GM23248 (cell line): Measurements from ENCODE around the gene HS6ST1. TPM values are rescaled to one million over a fixed set of nuclear protein-coding genes. Genes with fewer than 3 reads are reported as not detected.

Experiments
- DNase-seq: peaks from one replicate; pipeline ENCODE4 v3.0.0-alpha.2; 2015
- H2AFZ ChIP-seq: fragments of 200-600 bp; sonication (generic); 2 replicates; pipeline ENCODE4 v1.6.1; 2016; ENCODE audit warnings: antibody characterized with exemption
- H3F3A ChIP-seq: fragments of 200-600 bp; sonication (generic); 2 replicates; pipeline ENCODE4 v1.6.1; 2016; ENCODE audit warnings: mild to moderate bottlenecking, antibody characterized with exemption, mixed run types; ENCODE audit not compliant: insufficient read depth
- H3K27ac ChIP-seq: fragments of 200-600 bp; sonication (generic); 2 replicates; pipeline ENCODE4 v1.5.1; 2016; ENCODE audit warnings: mild to moderate bottlenecking
- H3K27me3 ChIP-seq: fragments of 200-600 bp; sonication (generic); replicated peaks from 2 replicates; pipeline ENCODE4 v1.6.1; 2016; ENCODE audit warnings: mild to moderate bottlenecking; ENCODE audit not compliant: insufficient read depth
- H3K36me3 ChIP-seq: fragments of 200-600 bp; sonication (generic); 2 replicates; pipeline ENCODE4 v1.6.1; 2016; ENCODE audit warnings: low read depth, mild to moderate bottlenecking
- H3K4me1 ChIP-seq: fragments of 200-600 bp; sonication (generic); 2 replicates; pipeline ENCODE4 v1.6.1; 2016; ENCODE audit warnings: mild to moderate bottlenecking; ENCODE audit not compliant: insufficient read depth
- H3K4me2 ChIP-seq: fragments of 200-600 bp; sonication (generic); one replicate; pipeline ENCODE4 v1.6.1; 2016; ENCODE audit warnings: mild to moderate bottlenecking; ENCODE audit not compliant: unreplicated experiment
- H3K4me3 ChIP-seq: fragments of 200-600 bp; sonication (generic); 2 replicates; pipeline ENCODE4 v1.5.1; 2016; ENCODE audit warnings: mild to moderate bottlenecking
- H3K79me2 ChIP-seq: fragments of 200-600 bp; sonication (generic); 2 replicates; pipeline ENCODE4 v1.6.1; 2016; ENCODE audit warnings: mild to moderate bottlenecking; ENCODE audit not compliant: insufficient read depth
- H3K9ac ChIP-seq: fragments of 200-600 bp; sonication (generic); 2 replicates; pipeline ENCODE4 v1.6.1; 2016; ENCODE audit warnings: mild to moderate bottlenecking
- H3K9me2 ChIP-seq: fragments of 200-600 bp; sonication (generic); 2 replicates; pipeline ENCODE4 v1.6.1; 2016; ENCODE audit warnings: mixed run types, mild to moderate bottlenecking, moderate library complexity; ENCODE audit not compliant: insufficient read depth
- H3K9me3 ChIP-seq: fragments of 200-600 bp; sonication (generic); one replicate; pipeline ENCODE4 v1.6.1; 2017; ENCODE audit warnings: low read depth
- H4K20me1 ChIP-seq: fragments of 200-600 bp; sonication (generic); 2 replicates; pipeline ENCODE4 v1.6.0; 2016; ENCODE audit not compliant: insufficient read depth
- EZH2 ChIP-seq: fragments of 200-600 bp; sonication (generic); IDR thresholded peaks from 2 replicates; pipeline ENCODE4 v1.6.1; 2018; ENCODE audit warnings: antibody characterized with exemption, mild to moderate bottlenecking; ENCODE audit not compliant: insufficient read depth, poor library complexity, severe bottlenecking
- EZH2phosphoT487 ChIP-seq: fragments of 200-600 bp; sonication (generic); IDR thresholded peaks from 2 replicates; pipeline ENCODE4 v1.6.1; 2018; ENCODE audit warnings: antibody characterized with exemption, moderate library complexity, mild to moderate bottlenecking, low read depth; ENCODE audit not compliant: insufficient read depth
- WGBS, 2 experiments: methylation state at CpG; one replicate each; pipeline ENCODE4 v1.1.6; 2015 to 2017; ENCODE audit warnings: low lambda C conversion rate in 2 of 2, low coverage in 1 of 2; ENCODE audit errors: missing lambda C conversion rate in 2 of 2; 5-methylcytosine and 5-hydroxymethylcytosine counted together
- in situ Hi-C: fragments of 300-500 bp; cut with MboI; formaldehyde crosslinking; loops from 2 replicates; pipeline ENCODE4 v1.15.0; 2020
- polyA plus RNA-seq: library from polyadenylated mRNA; unstranded; fragments of >200 nt; fragmentation: Nextera tagmentation; extraction: Ambion mirVana; gene quantifications from 2 replicates; pipeline ENCODE4 v1.2.1, GENCODE V29; 2016
- total RNA-seq: library from RNA; depleted of rRNA; stranded (reverse); fragments of >200 nt; shearing (Covaris generic); gene quantifications from 2 replicates; pipeline ENCODE4 v1.2.3, GENCODE V29; 2014

HS6ST1 gene
- total and polyA plus RNA-seq, 2 experiments from 2014 or later, result 3.3 to 27.3 TPM

- DNase-seq, result no peak
- H3K4me1 ChIP-seq, result peaks cover 40% of the 10 kb centered on the region
- 94 to 100% methylated on average over 5 of the region's 5 CpGs for WGBS, 2 experiments
Observed at GRCh38 chr2:128304330-128304714, 14.3 kb downstream of the HS6ST1 start.

GRCh38 chr2:128303911-128304310 is 14.8 kb downstream of the HS6ST1 start:
- Histone ChIP-seq H3K4me1 (peaks cover 40% of the 10 kb centered on the region), H3K27me3 (no peaks in the 10 kb centered on the region), H3K4me2 (no peak overlapping the region), H3K36me3 (no peaks in the 10 kb centered on the region), H3K9me3 (no peaks in the 10 kb centered on the region), H3K79me2 (peaks cover 52% of the 10 kb centered on the region), H2AFZ (no peak overlapping the region), H4K20me1 (no peaks in the 10 kb centered on the region), H3F3A (peaks cover 8% of the 10 kb centered on the region; the same call in 1 of the 2 replicates), H3K9ac (no peak overlapping the region), H3K27ac (no peak overlapping the region), H3K4me3 (no peak overlapping the region), H3K9me2 (no peaks in the 10 kb centered on the region)
- no peak for DNase-seq
- TF ChIP-seq EZH2phosphoT487 (no peak), EZH2 (no peak)
- in situ Hi-C loops, result no loop called here
- WGBS, 2 experiments, result 86 to 92% methylated on average over 8 of the region's 8 CpGs

More at GRCh38 chr2:128304330-128304714, 14.3 kb downstream of the HS6ST1 start:
- Histone ChIP-seq H3K9me2 (no peaks in the 10 kb centered on the region), H3K4me3 (no peak overlapping the region), H3K36me3 (no peaks in the 10 kb centered on the region), H3K9me3 (no peaks in the 10 kb centered on the region), H3K79me2 (peaks cover 52% of the 10 kb centered on the region), H3F3A (peaks cover 8% of the 10 kb centered on the region; the same call in 1 of the 2 replicates), H3K9ac (peak overlapping the region; percentile 87; the same call in 1 of the 2 replicates), H3K27ac (peak overlapping the region; percentile 94), H3K27me3 (no peaks in the 10 kb centered on the region), H3K4me2 (no peak overlapping the region), H4K20me1 (no peaks in the 10 kb centered on the region), H2AFZ (no peak overlapping the region)
- no peak for TF ChIP-seq EZH2phosphoT487
- TF ChIP-seq EZH2, result no peak
- in situ Hi-C loops, result no loop called here

GRCh38 chr2:128303095-128303791 is 15.4 kb downstream of the HS6ST1 start:
- peaks cover 40% of the 10 kb centered on the region for H3K4me1 ChIP-seq
- no peak for DNase-seq
- peaks cover 52% of the 10 kb centered on the region for H3K79me2 ChIP-seq
- no peaks in the 10 kb centered on the region for H3K27me3 ChIP-seq
- no peaks in the 10 kb centered on the region for H3K36me3 ChIP-seq
- WGBS, 2 experiments, result 87 to 94% methylated on average over 8 to 9 of the region's 9 CpGs
- in situ Hi-C loops, result no loop called here
- no peak overlapping the region for H3K9ac ChIP-seq
- H3K4me2 ChIP-seq, result no peak overlapping the region
- peaks cover 8% of the 10 kb centered on the region; the same call in 1 of the 2 replicates for H3F3A ChIP-seq
- TF ChIP-seq EZH2 (no peak), EZH2phosphoT487 (no peak)
- H3K4me3 ChIP-seq, result no peak overlapping the region
- no peaks in the 10 kb centered on the region for H3K9me2 ChIP-seq
- no peak overlapping the region for H3K27ac ChIP-seq
- H4K20me1 ChIP-seq, result no peaks in the 10 kb centered on the region
- no peak overlapping the region for H2AFZ ChIP-seq
- H3K9me3 ChIP-seq, result no peaks in the 10 kb centered on the region

GRCh38 chr2:128302744-128303067 is 16.0 kb downstream of the HS6ST1 start:
- Histone ChIP-seq H3K27ac (peak overlapping the region; percentile 92), H3K4me3 (no peak overlapping the region), H2AFZ (no peak overlapping the region), H3K27me3 (no peaks in the 10 kb centered on the region), H3K4me1 (peaks cover 40% of the 10 kb centered on the region), H3K79me2 (peaks cover 52% of the 10 kb centered on the region), H3K36me3 (no peaks in the 10 kb centered on the region), H3K9ac (peak overlapping the region; percentile 73; the same call in 1 of the 2 replicates), H4K20me1 (no peaks in the 10 kb centered on the region), H3K4me2 (no peak overlapping the region), H3K9me3 (no peaks in the 10 kb centered on the region), H3F3A (peaks cover 8% of the 10 kb centered on the region; the same call in 1 of the 2 replicates), H3K9me2 (no peaks in the 10 kb centered on the region)
- TF ChIP-seq EZH2 (no peak), EZH2phosphoT487 (no peak)
- DNase-seq, result no peak
- WGBS, 2 experiments, result 69 to 74% methylated on average over 7 to 8 of the region's 8 CpGs
- in situ Hi-C loops, result no loop called here
